Activated naive CD8-positive, alpha-beta T cell treated with anti-CD3 and anti-CD28 coated beads, Interleukin-2, amount 10 ng/mL, durations not matched to agents 7 days and 5 days (primary cell): ENCODE results near the gene TET3. TPM values are rescaled to one million over a fixed set of nuclear protein-coding genes. Genes with fewer than 3 reads are reported as not detected.
A peak's percentile ranks its signal among the peaks of the same experiment; 100 is the strongest.

ENCODE experiments used
- ATAC-seq: fragments of 150-1000 bp; cut with Tn5 transposase; one replicate; pipeline ENCODE4 v1.10.0; 2021; ENCODE audit warnings: low read depth, moderate library complexity
- POLR2A ChIA-PET: fragments of 350-600 bp; sonication (Branson Sonifier 250); formaldehyde crosslinking; loops from one replicate; lab custom pipeline; 2021; ENCODE audit warnings: antibody characterized with exemption; lab: Charles Lee
- DNase-seq: peaks from one replicate; pipeline ENCODE4 v3.0.0; 2021
- H3K27ac Mint-ChIP-seq: one replicate; pipeline ENCODE4 v1.8.0; 2022; ENCODE audit warnings: mild to moderate bottlenecking, mixed read lengths
- H3K27me3 Mint-ChIP-seq: one replicate; pipeline ENCODE4 v1.8.0; 2022; ENCODE audit warnings: mild to moderate bottlenecking, moderate library complexity, mixed read lengths
- H3K36me3 Mint-ChIP-seq: one replicate; pipeline ENCODE4 v1.8.0; 2021; ENCODE audit warnings: mild to moderate bottlenecking, mixed read lengths
- H3K4me1 Mint-ChIP-seq: one replicate; pipeline ENCODE4 v1.8.0; 2021; ENCODE audit warnings: mixed read lengths
- H3K4me3 Mint-ChIP-seq: one replicate; pipeline ENCODE4 v1.8.0; 2022; ENCODE audit warnings: mild to moderate bottlenecking, moderate library complexity, mixed read lengths
- H3K9me3 Mint-ChIP-seq: one replicate; pipeline ENCODE4 v1.8.0; 2021; ENCODE audit warnings: mixed read lengths
- total RNA-seq, 2 experiments: library from RNA; stranded (reverse); gene quantifications; one replicate each; pipeline ENCODE4 v1.2.3, GENCODE V29; 2021

The TET3 gene
- total RNA-seq, 2 experiments from 2014 or later = 19.9 to 21.0 TPM

- DNase-seq (no peak), ATAC-seq (no peak)
- no peak overlapping the region for H3K27ac Mint-ChIP-seq
- H3K4me3 Mint-ChIP-seq = no peak overlapping the region
- H3K27me3 Mint-ChIP-seq = no peaks in the 10 kb centered on the region
- H3K36me3 Mint-ChIP-seq = peaks cover 6% of the 10 kb centered on the region
- peaks cover 49% of the 10 kb centered on the region for H3K4me1 Mint-ChIP-seq
- H3K9me3 Mint-ChIP-seq = no peaks in the 10 kb centered on the region
- POLR2A ChIA-PET = interaction anchor here (1.2 kb wide), 1 partner anchor 11 kb away, joined by 4 read pairs; no protein-coding TSS in a partner anchor
Observed at GRCh38 chr2:73997813-73998212, 13.1 kb downstream of the TET3 start.

GRCh38 chr2:73998451-73998850 is 13.7 kb downstream of the TET3 start:
- no peak overlapping the region for H3K4me3 Mint-ChIP-seq
- no peak for DNase-seq
- POLR2A ChIA-PET = no interaction called here
- no peak for ATAC-seq
- no peaks in the 10 kb centered on the region for H3K9me3 Mint-ChIP-seq
- peaks cover 8% of the 10 kb centered on the region for H3K36me3 Mint-ChIP-seq
- H3K4me1 Mint-ChIP-seq = peaks cover 49% of the 10 kb centered on the region
- no peaks in the 10 kb centered on the region for H3K27me3 Mint-ChIP-seq
- no peak overlapping the region for H3K27ac Mint-ChIP-seq

- H3K4me3 Mint-ChIP-seq = no peak overlapping the region
- no peak for ATAC-seq
- POLR2A ChIA-PET = no interaction called here
Observed at GRCh38 chr2:73998933-73999332, 14.2 kb downstream of the TET3 start.

GRCh38 chr2:73999881-74000597 is 15.3 kb downstream of the TET3 start:
- H3K9me3 Mint-ChIP-seq = no peaks in the 10 kb centered on the region
- H3K36me3 Mint-ChIP-seq = peaks cover 4% of the 10 kb centered on the region
- DNase-seq (no peak), ATAC-seq (no peak)
- peaks cover 45% of the 10 kb centered on the region for H3K4me1 Mint-ChIP-seq
- no peak overlapping the region for H3K27ac Mint-ChIP-seq
- POLR2A ChIA-PET = interaction anchor here (1.0 to 1.1 kb wide), 2 partner anchors 13 to 29 kb away, joined by 3 to 4 read pairs; no protein-coding TSS in a partner anchor
- H3K27me3 Mint-ChIP-seq = no peaks in the 10 kb centered on the region
- H3K4me3 Mint-ChIP-seq = no peak overlapping the region

More at GRCh38 chr2:73998933-73999332, 14.2 kb downstream of the TET3 start:
- Mint-ChIP-seq H3K27ac (no peak overlapping the region), H3K27me3 (no peaks in the 10 kb centered on the region), H3K4me1 (peaks cover 46% of the 10 kb centered on the region), H3K9me3 (no peaks in the 10 kb centered on the region), H3K36me3 (peaks cover 4% of the 10 kb centered on the region)
- no peak for DNase-seq

- Mint-ChIP-seq H3K27ac (no peak overlapping the region), H3K27me3 (no peaks in the 10 kb centered on the region), H3K4me1 (peaks cover 45% of the 10 kb centered on the region), H3K9me3 (no peaks in the 10 kb centered on the region), H3K4me3 (no peak overlapping the region), H3K36me3 (peaks cover 6% of the 10 kb centered on the region)
- ATAC-seq (no peak), DNase-seq (no peak)
- POLR2A ChIA-PET = interaction anchor here (0.6 to 1.1 kb wide), 3 partner anchors 14 to 158 kb away, joined by 3 to 4 read pairs (median 3); no protein-coding TSS in a partner anchor
Observed at GRCh38 chr2:74000666-74001065, 16.0 kb downstream of the TET3 start.

GRCh38 chr2:74001121-74001520 is 16.4 kb downstream of the TET3 start:
- Mint-ChIP-seq H3K9me3 (no peaks in the 10 kb centered on the region), H3K27ac (no peak overlapping the region), H3K27me3 (no peaks in the 10 kb centered on the region), H3K36me3 (peaks cover 9% of the 10 kb centered on the region), H3K4me3 (peak overlapping the region; percentile 74), H3K4me1 (peaks cover 48% of the 10 kb centered on the region)
- DNase-seq (no peak), ATAC-seq (no peak)
- POLR2A ChIA-PET = interaction anchor here (0.6 to 2.5 kb wide), 4 partner anchors 14 to 158 kb away, joined by 3 to 9 read pairs (median 4); no protein-coding TSS in a partner anchor

- Mint-ChIP-seq H3K36me3 (peaks cover 9% of the 10 kb centered on the region), H3K27me3 (no peaks in the 10 kb centered on the region), H3K4me3 (peak overlapping the region; percentile 74), H3K9me3 (no peaks in the 10 kb centered on the region), H3K4me1 (peaks cover 47% of the 10 kb centered on the region), H3K27ac (no peak overlapping the region)
- peak; percentile 39 for DNase-seq
- POLR2A ChIA-PET = interaction anchor here (2.5 kb wide), 1 partner anchor 14 kb away, joined by 9 read pairs; no protein-coding TSS in a partner anchor
- ATAC-seq = peak; percentile 25
Observed at GRCh38 chr2:74001781-74002504, 17.2 kb downstream of the TET3 start.

- Mint-ChIP-seq H3K27me3 (no peaks in the 10 kb centered on the region), H3K4me3 (peak overlapping the region; percentile 80), H3K36me3 (peaks cover 9% of the 10 kb centered on the region), H3K27ac (peak overlapping the region; percentile 72), H3K9me3 (no peaks in the 10 kb centered on the region), H3K4me1 (peaks cover 45% of the 10 kb centered on the region)
- POLR2A ChIA-PET = interaction anchor here (0.6 to 2.5 kb wide), 2 partner anchors 15 to 42 kb away, joined by 3 to 9 read pairs; no protein-coding TSS in a partner anchor
- ATAC-seq = peak; percentile 96
- DNase-seq = peak; percentile 89
Observed at GRCh38 chr2:74002505-74003421, 18.1 kb downstream of the TET3 start.

- Mint-ChIP-seq H3K4me1 (peaks cover 40% of the 10 kb centered on the region), H3K36me3 (peaks cover 9% of the 10 kb centered on the region), H3K4me3 (peak overlapping the region; percentile 45), H3K9me3 (no peaks in the 10 kb centered on the region), H3K27ac (no peak overlapping the region), H3K27me3 (no peaks in the 10 kb centered on the region)
- DNase-seq (no peak), ATAC-seq (no peak)
- POLR2A ChIA-PET = interaction anchor here (0.6 to 2.5 kb wide), 2 partner anchors 16 to 43 kb away, joined by 3 to 9 read pairs; no protein-coding TSS in a partner anchor
Observed at GRCh38 chr2:74003494-74004211, 18.9 kb downstream of the TET3 start.

- Mint-ChIP-seq H3K9me3 (no peaks in the 10 kb centered on the region), H3K4me1 (peaks cover 38% of the 10 kb centered on the region), H3K36me3 (peaks cover 7% of the 10 kb centered on the region), H3K27ac (no peak overlapping the region), H3K27me3 (no peaks in the 10 kb centered on the region), H3K4me3 (no peak overlapping the region)
- no peak for ATAC-seq
- POLR2A ChIA-PET = no interaction called here
- no peak for DNase-seq
Observed at GRCh38 chr2:74004212-74005182, 19.8 kb downstream of the TET3 start.

- no peak for ATAC-seq
- Mint-ChIP-seq H3K36me3 (peaks cover 8% of the 10 kb centered on the region), H3K27ac (no peak overlapping the region), H3K27me3 (no peaks in the 10 kb centered on the region), H3K4me3 (no peak overlapping the region), H3K9me3 (no peaks in the 10 kb centered on the region), H3K4me1 (peaks cover 31% of the 10 kb centered on the region)
- DNase-seq = no peak
- POLR2A ChIA-PET = no interaction called here
Observed at GRCh38 chr2:74005786-74006185, 21.1 kb downstream of the TET3 start.
